Activated CD4-positive, alpha-beta T cell treated with anti-CD3 and anti-CD28 coated beads, Interleukin-10, Interleukin-2, amounts not matched to agents 100 ng/mL and 50 ng/mL, durations not matched to agents 16 hours and 8 hours (primary cell): ENCODE data around the gene PNPLA8.
"Not testable (repeated sequence)": the region's sequence is repeated elsewhere in the genome, so short reads cannot be mapped to it uniquely, and the experiment has no call there.

Experiments
- DNase-seq: peaks from one replicate; pipeline ENCODE4 v3.0.0-alpha.2; 2020

Gene PNPLA8

DNA sequence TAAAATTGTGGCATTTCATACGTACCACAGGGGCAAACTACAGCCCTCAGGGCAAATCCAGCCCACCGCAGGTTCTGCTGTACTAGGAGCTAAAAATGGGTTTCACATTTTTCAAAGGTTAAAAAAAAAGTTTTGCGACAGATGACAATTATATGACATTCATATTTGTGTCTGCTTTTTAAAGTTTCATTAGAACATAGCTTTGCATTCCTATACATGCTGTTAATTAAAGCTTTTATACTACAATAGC lies 758 bp upstream of the PNPLA8 start:
- DNase-seq = no peak

DNA sequence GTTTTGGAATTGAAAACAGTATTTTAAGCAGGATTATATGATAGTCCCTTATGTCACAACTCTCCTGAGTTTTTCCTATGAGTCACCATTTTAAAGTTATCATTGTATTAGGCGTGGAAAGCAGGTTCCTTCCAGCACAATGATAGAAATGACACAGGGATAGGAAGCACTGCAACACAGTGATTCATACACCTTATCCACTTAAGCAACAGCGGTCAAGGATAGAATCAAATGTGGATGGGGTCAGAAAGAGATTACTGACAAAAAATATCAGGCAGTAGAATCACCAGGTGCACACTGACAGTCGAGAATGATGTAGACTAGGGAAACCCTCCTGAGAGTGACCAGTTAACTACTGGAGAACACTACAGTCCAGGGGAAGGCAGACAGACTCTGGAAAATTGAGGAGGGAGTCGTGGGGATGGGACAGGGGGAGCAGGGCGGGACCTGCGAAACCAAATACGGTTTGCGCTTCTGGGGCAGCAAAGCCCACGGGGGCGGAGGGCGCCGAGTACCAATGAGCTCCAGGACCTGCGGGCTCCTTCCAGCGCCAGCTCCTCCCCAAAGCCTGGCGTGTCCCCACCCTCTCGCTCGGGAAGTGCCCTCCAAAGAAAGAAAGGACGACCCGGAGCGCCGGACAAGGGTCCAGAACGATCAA lies 479 bp downstream of the PNPLA8 start:
- peak; percentile 73 for DNase-seq

DNA sequence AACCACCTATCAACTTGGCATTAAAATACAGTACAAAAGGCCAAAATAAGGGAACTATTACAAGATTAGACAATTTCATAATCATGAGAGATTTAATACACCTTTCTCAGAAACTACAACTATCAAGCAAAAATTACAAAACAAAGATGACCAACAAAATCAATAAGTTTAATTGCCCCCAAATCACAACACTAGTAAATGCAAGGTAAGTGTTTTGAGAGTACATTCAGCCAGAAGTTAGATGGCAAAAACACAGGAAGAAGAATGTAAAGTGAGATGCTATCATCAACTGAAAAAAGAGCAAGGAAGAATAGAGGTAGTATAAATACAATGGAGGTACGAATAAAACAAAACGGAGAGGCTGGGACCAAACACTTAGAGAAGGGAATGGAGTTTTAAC lies 3.2 kb downstream of the PNPLA8 start:
- DNase-seq = no peak

DNA sequence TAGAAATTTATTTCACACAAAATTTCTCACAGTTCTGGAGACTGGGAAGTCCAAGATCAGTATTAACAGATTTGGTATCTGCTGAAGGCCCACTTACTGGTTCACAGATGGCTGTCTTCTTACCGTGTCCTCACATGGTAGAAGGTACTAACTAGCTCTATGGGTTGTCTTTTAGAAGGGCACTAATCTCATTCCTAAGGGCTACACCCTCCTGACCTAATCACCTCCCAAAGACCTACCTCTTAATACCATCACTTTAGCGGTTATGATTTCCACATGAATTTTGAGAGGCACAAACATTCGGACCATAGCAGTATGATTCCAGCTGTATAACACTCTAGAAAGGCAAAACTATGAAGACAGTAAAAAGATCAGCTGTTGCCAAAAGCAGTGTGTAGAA lies 8.0 kb downstream of the PNPLA8 start:
- DNase-seq = no peak

DNA sequence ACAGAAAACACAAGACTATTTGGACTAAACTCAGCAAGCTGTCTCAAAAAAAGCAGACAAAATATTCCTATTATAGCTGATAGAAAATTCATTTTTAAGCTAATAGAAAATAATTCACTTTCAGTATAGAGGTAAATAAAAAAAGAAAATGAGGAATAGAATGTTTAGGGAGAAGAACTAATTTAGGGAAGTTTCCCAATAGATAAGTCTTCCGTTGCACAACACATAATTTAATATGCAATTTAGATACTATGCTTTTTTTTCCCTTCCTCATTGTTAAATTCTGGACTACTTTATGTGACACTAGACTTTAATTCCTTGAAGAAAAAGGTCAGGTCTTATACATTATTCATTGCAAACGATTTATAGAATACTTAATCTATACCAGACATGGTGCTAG lies 10.3 kb downstream of the PNPLA8 start:
- DNase-seq = no peak

DNA sequence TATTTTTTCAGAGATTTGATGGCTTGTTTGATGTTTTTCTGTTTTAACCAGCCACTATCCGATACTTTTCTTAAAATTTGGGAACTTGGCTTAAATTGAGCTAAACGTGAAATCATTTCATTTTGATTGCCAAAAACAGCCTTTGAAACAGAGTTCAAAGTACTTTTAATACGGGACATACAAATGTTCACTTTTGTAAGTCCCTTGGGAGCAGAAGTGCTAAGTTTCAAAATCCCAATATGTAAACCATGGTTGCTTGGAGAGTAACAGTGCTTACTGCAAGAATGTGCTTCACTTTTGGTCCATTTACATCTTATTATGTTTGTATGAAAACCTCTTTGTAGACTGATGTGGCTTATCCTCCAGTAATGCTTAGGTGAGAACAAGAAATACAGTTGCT lies 10.9 kb downstream of the PNPLA8 start:
- DNase-seq = no peak

DNA sequence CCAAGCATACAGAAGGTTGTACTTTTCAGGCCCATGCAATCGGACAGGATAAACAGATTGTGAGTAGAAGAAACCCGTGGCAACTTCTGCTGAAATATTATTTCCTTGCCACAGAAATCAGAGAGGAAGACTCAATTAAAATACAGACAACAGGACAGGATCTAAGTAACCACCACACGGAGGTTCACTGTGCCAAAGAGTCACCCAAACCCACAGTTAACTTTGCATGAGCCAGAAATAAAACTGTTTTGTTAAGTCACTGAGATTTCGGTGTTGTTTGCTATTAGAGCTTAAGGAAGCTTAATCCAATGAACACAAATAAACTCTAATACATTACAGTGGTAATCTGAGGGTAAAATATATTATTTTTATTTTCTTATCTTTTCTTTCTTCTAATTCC lies 14.0 kb downstream of the PNPLA8 start:
- DNase-seq = no peak

DNA sequence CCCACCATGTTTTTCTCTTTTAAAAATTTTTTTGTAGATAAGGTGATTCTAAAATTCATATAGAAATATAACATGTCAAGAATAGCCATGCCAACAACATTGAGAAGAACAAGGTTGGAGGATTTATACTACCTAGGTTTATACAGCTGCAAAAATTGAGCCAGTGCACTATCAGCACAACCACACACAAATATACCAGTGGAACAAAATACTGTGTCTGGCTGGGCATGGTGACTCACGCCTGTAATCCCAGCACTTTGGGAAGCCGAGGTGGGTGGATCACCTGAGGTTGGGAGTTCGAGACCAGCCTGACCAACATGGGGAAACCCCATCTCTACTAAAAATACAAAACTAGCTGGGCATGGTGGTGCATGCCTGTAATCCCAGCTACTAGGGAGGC lies 21.4 kb downstream of the PNPLA8 start:
- DNase-seq = not testable (repeated sequence)

DNA sequence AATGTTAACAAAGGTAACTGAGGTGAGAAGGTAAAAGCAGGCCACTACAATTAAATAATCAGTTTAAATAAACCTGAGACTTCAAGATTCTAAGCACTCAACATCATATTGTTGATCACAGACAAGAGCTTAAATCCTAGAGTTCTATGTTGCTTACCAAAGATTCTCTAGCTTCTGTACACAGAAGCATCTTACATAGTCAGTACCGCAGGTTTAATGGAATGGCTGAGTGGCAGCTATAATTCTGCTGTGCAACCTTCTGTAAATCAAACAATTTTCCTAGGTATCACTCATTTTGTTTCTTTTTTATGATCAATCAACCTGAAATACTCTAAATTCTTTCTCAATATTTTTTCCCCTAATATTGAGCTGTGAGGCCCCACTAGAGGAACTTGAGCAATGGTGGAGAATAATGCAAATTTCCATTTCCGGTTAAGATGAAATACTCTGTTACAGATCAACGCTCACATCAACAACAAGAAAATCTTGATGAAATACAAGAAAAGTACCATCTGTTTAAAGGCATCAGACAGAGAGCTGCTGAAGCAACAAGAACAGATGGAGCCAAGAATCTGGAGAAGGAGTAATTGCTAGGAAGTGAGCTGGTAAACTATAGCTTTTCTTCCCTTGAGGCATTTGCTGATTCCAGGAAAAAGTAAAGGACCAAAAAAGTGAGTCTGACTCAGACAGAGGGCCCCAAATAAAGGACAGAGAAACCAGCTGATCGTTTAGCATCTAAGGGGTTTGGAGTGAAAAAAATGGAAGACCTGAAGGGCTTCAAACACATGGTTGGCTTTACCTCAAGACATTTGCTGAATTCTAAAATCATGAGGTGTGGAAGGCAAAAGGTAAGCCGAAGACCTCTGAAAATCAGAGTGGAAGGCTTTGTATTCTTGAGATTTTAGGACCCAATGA lies 22.6 kb downstream of the PNPLA8 start:
- no peak for DNase-seq

DNA sequence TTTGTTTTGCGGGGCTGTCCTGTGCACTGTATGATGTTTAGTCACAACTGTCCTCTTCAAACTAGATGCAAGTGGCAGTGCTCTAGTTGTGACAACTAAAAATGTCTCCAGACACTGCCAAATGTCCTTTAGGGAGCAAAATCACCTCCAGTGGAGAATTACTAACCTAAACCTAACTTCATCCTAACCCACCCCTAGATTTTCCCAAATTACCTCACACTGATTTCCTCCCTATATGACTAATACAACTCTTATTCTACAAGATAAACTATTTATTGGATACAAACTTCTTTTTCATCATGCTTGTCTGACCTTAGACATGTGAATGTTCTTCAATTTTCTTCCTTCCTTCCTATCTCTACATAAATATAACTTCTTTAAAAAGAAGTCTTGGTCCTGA lies 26.4 kb downstream of the PNPLA8 start:
- no peak for DNase-seq

DNA sequence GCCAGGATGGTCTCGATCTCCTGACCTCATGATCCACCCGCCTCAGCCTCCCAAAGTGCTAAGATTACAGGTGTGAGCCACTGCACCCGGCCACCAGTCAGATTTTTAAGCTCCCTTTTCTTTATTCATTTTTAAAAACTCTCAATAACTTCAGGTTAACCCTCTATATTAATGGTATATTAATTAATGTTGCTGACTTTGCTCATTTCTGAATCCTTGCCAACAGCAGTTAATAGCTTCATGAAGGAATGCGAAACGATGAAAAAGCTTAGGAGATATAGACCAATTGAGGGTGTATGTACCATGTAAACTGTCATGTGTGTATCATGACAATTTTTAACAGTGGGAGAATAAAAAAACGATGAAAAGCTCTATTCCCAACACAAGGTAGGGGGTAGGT lies 27.5 kb downstream of the PNPLA8 start:
- DNase-seq = no peak

DNA sequence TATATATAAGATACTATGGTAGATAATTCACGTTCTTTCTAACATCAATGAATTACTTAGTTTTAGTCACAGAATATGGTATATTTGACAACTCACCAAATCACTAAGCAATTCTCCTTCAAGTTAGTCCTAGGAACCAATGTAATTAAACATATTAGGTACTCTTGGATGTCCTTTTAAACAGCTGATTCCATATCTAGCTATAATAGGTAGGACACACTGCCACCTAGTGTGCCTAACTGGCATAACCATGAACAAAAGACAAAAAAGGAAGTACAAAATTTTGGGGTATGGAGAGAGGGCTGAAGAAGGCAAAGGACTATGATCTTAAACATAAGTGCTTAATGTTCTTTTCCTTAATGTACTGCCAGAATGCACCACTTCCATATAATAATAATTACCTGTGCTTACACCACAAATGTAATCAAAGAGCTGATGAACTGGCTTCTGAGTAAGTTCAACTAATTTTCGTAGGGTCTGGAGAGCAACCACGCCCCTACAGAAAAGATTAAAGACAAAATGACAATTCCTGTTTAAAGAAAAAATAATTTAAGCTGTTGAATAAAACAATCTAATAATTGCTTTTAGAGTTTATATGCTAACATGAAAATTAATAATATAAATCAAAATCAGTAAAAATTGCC lies 28.7 kb downstream of the PNPLA8 start:
- peak; percentile 53 for DNase-seq

DNA sequence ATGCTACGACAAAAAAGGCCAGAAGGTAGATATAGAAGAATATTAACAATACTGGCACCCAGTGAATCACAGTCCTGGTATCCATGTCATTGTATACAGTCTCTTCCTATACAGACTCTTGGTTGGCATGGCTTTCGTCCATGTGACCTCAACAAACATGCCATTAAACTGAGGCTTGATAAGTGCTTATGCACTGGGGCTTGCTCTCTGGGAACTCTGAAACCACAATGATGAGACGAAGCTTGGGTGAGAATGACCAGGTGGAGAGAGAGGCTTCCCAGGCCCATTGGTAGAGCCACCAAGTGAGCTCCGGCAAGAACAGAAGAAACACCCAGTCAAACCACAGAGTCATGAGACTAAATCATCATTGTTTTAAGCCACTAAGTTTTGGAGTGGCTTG lies 33.2 kb downstream of the PNPLA8 start:
- no peak for DNase-seq

DNA sequence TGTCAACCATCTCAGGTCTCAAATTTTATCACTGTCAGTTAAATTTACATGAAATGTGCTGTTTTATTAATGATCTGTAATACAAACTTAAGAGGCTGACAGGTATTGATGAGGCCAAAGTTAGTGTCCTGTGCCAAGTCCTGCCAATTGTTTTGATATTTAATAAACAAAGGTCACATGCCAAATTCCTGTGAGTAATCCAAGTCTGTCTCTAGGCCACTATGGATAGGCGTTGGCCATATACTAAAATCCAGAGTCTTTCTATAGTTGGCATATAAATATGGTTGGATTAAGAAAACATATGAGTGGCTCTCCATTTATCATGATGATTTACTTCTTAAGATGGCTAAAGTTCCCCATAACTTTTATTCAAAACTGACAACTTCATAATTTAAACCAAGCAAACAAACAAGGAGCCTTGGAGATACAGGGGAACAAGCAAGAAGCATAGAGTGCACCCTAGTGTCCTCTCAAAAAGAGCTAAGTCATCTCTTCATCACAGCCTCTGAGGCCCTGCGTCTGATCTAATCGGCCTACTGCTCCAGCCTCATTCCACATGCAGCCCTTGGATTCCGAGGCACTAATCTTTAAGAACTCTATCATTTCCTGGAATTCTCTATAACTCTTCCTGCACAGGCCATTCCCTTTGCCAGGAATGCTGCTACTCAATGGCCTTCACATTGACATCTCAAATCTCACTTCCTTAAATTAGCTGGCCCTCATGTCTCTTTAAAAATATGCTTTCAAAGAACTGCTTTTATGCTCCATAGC lies 37.0 kb downstream of the PNPLA8 start:
- no peak for DNase-seq

DNA sequence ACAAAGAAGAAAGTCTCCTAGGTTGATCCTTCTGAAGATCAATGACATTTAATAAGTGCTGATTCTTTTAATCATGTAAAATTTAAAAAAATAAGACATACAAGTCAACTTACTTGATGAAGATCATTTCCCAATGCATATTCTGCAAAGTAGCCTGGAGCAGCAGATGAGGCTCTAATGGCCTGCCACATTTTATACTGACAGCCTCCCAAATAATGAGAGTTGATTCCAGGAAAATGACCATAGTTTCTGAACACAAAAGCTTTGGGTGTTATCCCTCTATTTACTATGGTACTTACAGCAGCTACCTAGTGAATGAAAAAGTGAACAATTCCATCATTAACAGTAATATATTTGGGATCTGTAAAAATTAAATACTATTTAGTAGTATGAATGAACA lies 38.3 kb downstream of the PNPLA8 start:
- no peak for DNase-seq

DNA sequence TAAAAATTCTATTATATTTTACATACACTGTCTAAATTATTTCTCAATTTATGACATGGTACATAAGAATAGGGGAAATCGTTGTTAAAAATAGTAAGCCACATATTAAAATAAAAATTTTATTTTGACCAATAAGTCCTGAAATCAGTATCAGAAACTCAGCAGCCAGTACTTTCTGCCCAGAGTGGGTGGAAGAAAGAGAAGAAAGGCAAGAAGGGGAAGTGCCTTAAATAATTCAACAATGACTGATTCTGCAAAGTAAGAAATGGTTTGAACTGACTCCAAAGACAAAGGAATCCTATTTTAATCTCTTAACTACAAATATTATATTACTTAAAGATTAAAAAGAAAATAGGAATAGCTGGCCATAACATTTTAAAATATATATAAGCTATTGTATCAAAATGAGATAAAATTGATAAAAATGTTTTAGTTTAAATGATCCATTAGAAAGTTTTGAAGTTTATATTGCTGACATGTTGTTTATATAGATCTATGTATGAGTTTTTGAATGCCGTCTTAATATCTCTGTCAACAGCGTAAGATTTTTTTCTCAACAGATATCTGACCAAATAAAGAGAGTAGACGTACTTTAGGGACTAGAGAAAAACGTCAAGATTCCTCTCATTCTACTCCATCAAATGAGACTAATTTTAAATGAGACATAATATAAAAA lies 39.5 kb downstream of the PNPLA8 start:
- DNase-seq = no peak

DNA sequence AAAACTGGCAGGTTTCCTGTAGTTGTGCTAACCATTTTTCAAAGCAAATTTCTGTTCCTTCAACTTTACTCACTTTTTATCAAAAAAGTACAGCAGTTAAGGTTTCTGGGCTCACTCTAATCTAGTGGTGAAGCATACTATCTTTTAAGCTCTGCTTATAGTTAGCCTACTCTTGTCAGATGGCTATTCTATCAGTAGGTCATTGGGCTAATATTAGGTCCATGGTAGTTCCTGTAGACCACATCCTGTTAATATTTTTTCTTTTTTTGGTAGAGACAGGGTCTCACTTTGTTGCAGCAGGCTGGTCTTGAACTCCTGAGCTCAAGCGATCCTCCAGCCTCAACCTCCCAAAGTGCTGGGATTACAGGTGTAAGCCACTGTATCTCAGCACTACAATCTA lies 41.8 kb downstream of the PNPLA8 start:
- DNase-seq = no peak

DNA sequence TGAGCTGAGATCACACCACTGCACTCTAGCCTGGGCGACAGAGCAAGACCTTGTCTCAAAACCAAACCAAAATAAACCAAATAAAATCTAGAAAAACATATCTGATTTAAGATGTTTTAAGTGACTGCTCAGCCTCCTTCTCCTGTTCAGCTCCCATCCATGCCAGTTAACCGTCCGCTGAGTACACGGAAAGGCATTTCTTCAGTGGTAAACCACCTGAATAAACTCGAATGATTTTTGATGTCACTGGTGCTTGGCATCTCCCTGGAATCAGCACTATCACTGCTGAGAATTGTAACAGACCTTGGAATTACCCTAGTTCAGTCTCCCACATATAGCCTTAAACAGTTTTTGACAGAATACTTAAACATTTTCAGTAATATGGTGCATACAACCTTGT lies 45.6 kb downstream of the PNPLA8 start:
- DNase-seq = no peak

DNA sequence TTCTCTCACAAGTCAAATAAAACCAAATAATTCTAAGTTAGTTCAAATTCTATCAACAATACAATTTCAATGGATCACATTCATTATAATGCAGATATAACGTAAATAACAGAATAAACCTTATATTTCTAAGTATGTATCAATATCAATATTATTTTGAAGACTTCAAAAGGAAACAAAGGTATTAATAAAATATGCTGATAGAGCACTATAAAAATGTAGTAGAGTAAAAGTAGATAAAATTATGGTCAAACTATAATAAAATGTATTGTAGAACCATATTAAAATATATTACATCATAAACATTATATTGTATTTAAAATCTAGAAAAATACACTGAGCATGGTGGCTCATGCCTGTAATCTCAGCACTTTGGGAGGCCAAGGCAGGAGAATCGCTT lies 46.2 kb downstream of the PNPLA8 start:
- DNase-seq = no peak

DNA sequence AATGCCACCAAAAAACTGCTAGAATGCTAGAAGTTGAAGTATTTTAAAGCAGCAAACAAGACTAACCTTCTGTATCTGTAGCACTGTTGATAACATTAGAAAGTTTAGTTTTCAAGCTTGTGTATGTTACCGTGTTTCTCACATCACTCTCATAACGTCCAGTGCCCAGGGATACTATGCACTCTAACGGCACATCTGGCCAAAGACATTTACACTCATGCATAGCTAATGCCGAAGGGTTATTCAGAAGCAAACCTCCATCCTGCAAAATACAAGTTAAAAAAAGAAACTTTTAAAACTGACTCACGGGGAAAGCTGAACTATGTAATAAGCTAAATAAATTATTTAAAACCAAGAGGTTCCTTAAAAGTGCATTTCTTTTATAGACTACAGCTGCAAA lies 46.8 kb downstream of the PNPLA8 start:
- no peak for DNase-seq

DNA sequence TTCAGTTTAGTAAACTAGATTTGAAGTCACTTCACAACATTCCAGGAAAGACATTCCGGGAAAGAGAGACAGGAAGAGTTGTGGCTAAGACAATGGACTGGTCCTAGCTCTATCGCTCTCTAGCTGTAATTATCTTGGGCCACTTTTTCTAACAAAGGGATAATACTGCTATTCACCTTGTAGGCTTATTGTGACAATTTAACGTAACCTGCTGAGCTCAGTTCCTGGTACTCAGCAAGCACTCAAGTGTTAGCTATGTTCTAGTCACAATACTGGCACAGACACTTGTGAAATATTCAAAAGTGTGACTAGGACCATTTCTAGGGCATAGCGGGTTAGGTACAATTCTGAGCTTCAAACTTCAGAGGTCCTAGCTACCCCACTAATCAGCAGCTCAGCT lies 57.7 kb downstream of the PNPLA8 start:
- DNase-seq = no peak

DNA sequence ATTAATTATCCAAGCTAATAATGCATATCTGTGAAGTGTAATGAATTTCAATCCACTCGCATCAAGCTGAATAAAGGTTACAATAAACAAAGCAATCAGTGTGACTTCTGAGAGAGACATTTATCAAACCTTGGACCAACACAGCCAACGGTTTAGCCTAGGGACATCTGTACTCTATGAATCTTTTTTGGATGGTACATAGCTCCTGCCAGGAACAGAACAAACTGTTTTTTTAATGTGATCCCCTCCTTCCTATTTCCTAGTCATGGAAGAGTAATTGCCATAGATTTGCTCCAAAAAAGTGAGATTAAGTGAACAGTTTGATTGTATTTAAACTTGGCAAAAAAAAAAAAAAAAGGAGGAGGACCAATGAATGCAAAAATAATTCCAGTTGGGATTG lies 58.5 kb downstream of the PNPLA8 start:
- no peak for DNase-seq

DNA sequence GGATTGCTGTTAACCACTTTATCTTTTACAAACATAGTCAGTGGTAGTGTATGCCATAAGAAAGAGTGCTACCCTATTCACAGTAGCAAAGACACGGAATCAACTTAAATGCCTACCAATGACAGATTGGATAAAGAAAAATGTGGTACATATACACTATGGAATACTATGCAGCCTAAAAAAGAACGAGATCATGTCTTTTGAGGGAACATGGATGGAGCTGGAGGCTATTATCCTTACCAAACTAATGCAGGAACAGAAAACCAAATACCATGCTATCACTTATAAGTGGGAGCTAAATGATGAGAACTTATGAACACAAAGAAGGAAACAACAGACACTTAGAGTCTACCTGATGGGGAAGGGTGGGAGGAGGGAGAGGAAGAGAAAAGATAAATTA lies 59.6 kb downstream of the PNPLA8 start:
- DNase-seq = not testable (repeated sequence)
